Measurements from ENCODE around the gene WNT8A.

Gene WNT8A

GRCh38 chr5:138103319-138103637, 19.4 kb downstream of the WNT8A start:
- DNase-seq (ENCODE audit: low read depth in 2 of 2), result no peak
- TF ChIP-seq, protein P1, sequence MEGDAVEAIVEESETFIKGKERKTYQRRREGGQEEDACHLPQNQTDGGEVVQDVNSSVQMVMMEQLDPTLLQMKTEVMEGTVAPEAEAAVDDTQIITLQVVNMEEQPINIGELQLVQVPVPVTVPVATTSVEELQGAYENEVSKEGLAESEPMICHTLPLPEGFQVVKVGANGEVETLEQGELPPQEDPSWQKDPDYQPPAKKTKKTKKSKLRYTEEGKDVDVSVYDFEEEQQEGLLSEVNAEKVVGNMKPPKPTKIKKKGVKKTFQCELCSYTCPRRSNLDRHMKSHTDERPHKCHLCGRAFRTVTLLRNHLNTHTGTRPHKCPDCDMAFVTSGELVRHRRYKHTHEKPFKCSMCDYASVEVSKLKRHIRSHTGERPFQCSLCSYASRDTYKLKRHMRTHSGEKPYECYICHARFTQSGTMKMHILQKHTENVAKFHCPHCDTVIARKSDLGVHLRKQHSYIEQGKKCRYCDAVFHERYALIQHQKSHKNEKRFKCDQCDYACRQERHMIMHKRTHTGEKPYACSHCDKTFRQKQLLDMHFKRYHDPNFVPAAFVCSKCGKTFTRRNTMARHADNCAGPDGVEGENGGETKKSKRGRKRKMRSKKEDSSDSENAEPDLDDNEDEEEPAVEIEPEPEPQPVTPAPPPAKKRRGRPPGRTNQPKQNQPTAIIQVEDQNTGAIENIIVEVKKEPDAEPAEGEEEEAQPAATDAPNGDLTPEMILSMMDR (IDR thresholded peaks at IDR 0.05; ENCODE audit: low read depth, low read length), result no peak
- no peak overlapping the region for H3K4me3 ChIP-seq (replicated peaks in 1 of 2; ENCODE audit: low read depth in 2 of 2, low read length in 2 of 2)

DNA sequence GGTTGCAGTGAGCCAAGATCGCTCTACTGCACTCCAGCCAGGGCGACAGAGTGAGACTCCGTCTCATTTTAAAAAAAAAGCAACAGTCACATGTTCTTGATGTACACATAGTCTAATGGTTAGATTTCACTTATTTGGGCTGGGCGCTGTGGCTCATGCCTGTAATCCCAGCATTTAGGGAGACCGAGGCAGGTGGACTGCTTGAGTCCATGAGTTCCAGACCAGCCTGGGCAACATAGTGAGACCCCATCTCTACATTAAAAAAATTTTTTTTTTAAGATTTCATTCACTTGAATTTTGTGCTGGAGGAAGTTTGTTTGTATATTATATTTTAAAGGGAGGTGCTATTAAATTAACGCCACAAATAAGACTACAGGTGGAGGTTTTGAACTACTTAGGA, 21.9 kb downstream of the WNT8A start:
- TF ChIP-seq, protein P1 (IDR thresholded peaks at IDR 0.05; ENCODE audit: low read depth, low read length), result no peak
- H3K4me3 ChIP-seq (replicated peaks in 1 of 2; ENCODE audit: low read depth in 2 of 2, low read length in 2 of 2), result no peak overlapping the region
- DNase-seq (ENCODE audit: low read depth in 2 of 2), result no peak

GRCh38 chr5:138107213-138107612, 23.4 kb downstream of the WNT8A start:
- TF ChIP-seq, protein P1 (IDR thresholded peaks at IDR 0.05; ENCODE audit: low read depth, low read length), result no peak
- no peak overlapping the region for H3K4me3 ChIP-seq (replicated peaks in 1 of 2; ENCODE audit: low read depth in 2 of 2, low read length in 2 of 2)
- no peak for DNase-seq (ENCODE audit: low read depth in 2 of 2)

GRCh38 chr5:138109463-138110265, 25.8 kb downstream of the WNT8A start:
- peak in 1 of 2 donors; percentile 10 for DNase-seq (ENCODE audit: low read depth in 2 of 2)
- TF ChIP-seq, protein P1 (IDR thresholded peaks at IDR 0.05; ENCODE audit: low read depth, low read length), result no peak
- no peak overlapping the region for H3K4me3 ChIP-seq (replicated peaks in 1 of 2; ENCODE audit: low read depth in 2 of 2, low read length in 2 of 2)

DNA sequence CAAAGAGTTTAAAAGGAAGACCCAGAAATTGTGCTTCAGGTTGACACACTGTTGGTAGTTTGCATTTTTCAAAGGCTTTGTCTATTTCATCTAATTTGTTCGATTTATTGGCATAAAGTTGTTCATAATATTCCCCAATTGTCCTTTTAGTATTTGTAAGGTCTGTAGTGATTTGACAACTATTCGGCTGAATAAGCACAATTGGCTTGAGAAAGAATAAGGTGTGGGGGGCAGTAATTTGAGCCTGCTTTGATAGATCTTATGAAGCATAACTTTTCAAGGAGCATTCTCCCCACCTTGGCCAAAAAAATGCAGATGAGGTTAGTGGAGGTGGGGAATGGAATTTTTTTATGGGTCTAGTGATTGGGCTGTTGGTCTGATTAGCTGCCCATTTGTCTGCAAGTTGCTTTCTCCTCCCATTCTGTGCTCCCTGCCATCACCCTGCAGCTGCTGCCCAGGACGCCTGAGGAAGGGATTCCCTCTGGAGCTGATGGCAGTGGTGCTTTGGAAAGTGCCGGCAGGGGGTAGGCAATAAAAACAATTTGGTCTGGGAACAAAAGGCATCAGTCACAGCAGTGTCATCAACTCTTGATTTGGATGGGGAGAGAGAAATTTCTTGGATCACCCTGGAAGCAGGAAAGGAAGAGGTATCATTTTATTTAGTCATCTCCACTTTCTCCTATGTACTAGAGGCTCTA, 26.6 kb downstream of the WNT8A start:
- no peak for DNase-seq (ENCODE audit: low read depth in 2 of 2)
- TF ChIP-seq, protein P1 (IDR thresholded peaks at IDR 0.05; ENCODE audit: low read depth, low read length), result no peak
- no peak overlapping the region for H3K4me3 ChIP-seq (replicated peaks in 1 of 2; ENCODE audit: low read depth in 2 of 2, low read length in 2 of 2)

DNA sequence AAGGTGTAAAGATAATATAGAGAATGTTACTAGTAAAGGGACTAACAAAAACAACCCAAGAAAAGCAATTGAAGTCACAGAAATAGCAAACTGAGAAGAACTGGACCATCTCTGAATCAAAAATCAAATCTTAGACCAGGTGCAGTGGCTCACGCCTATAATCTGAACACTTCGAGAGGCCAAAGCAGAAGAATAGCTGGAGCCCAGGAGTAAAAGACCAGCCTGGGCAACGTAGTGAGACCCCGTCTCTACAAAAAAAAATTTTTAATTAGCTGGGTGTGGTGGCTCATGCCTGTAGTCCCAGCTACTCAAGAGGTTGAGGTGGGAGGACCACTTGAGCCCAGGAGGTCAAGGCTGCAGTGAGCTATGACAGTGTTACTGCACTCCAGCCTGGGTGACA, 27.3 kb downstream of the WNT8A start:
- no peak overlapping the region for H3K4me3 ChIP-seq (replicated peaks in 1 of 2; ENCODE audit: low read depth in 2 of 2, low read length in 2 of 2)
- TF ChIP-seq, protein P1 (IDR thresholded peaks at IDR 0.05; ENCODE audit: low read depth, low read length), result no peak
- no peak for DNase-seq (ENCODE audit: low read depth in 2 of 2)
